HL-60 (cell line): Measurements from ENCODE around the gene EPHA6.

Experiments used
- DNase-seq, 2 experiments: peaks; one replicate each; pipeline ENCODE4 v3.0.0-alpha.2; 2010 to 2020; ENCODE audit warnings: low read depth in 1 of 2, low spot score in 1 of 2
- H3K27ac ChIP-seq: fragments of 250-450 bp; sonication (Bioruptor Pico); replicated peaks from 2 replicates; pipeline ENCODE4 v1.5.1; 2020; ENCODE audit warnings: mild to moderate bottlenecking, moderate library complexity
- H3K27me3 ChIP-seq: fragments of 250-450 bp; sonication (Bioruptor Pico); 2 replicates; pipeline ENCODE4 v1.5.1; 2021; ENCODE audit warnings: mild to moderate bottlenecking, moderate library complexity; ENCODE audit not compliant: insufficient read depth, poor library complexity, severe bottlenecking
- H3K4me3 ChIP-seq: replicated peaks from 2 replicates; pipeline ENCODE4 v1.5.1; 2011; ENCODE audit warnings: mild to moderate bottlenecking, control low read depth, low read length; ENCODE audit not compliant: insufficient read depth
- CTCF ChIP-seq: IDR thresholded peaks from one replicate; pipeline ENCODE4 v1.5.1; 2011; ENCODE audit warnings: low read length, control low read depth, inconsistent platforms; ENCODE audit not compliant: insufficient read depth
- GABPA ChIP-seq: IDR thresholded peaks from 2 replicates; pipeline ENCODE4 v1.6.1; 2012; ENCODE audit warnings: low read depth
- POLR2AphosphoS5 ChIP-seq: IDR thresholded peaks from 2 replicates; pipeline ENCODE4 v1.6.1; 2012; ENCODE audit warnings: low read depth
- SPI1 ChIP-seq: IDR thresholded peaks from 2 replicates; pipeline ENCODE4 v1.6.1; 2012; ENCODE audit warnings: low read depth, mild to moderate bottlenecking, borderline replicate concordance
- TF ChIP-seq, protein P1 (sequence below): IDR thresholded peaks from 2 replicates; pipeline ENCODE4 v1.6.1; 2012; ENCODE audit warnings: low read depth; ENCODE audit not compliant: insufficient replicate concordance

EPHA6 gene

DNA sequence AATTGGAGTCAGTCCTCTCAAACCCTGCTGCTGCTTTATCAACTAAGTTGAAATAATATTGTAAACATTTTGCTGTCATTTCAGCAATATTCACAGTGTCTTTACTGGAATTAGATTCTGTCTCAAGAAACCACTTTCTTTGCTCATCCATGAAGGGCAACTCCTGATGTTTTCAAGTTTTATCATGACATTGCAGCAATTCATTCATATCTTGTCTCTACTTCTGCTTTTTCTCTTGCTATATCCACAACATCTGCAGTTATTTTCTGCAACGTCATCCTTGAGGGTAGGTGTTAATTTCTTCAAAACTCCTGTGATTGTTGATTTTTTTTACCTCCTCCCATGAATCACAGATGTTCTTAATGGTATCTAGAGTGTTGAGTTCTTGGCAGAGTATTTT lies 181.6 kb downstream of the EPHA6 start:
- H3K4me3 ChIP-seq: no peak overlapping the region
- no peak for DNase-seq
- no peaks in the 10 kb centered on the region for H3K27me3 ChIP-seq
- no peak overlapping the region for H3K27ac ChIP-seq
- no peak for TF ChIP-seq CTCF
- no peak for TF ChIP-seq SPI1
- TF ChIP-seq POLR2AphosphoS5: no peak
- TF ChIP-seq, protein P1, sequence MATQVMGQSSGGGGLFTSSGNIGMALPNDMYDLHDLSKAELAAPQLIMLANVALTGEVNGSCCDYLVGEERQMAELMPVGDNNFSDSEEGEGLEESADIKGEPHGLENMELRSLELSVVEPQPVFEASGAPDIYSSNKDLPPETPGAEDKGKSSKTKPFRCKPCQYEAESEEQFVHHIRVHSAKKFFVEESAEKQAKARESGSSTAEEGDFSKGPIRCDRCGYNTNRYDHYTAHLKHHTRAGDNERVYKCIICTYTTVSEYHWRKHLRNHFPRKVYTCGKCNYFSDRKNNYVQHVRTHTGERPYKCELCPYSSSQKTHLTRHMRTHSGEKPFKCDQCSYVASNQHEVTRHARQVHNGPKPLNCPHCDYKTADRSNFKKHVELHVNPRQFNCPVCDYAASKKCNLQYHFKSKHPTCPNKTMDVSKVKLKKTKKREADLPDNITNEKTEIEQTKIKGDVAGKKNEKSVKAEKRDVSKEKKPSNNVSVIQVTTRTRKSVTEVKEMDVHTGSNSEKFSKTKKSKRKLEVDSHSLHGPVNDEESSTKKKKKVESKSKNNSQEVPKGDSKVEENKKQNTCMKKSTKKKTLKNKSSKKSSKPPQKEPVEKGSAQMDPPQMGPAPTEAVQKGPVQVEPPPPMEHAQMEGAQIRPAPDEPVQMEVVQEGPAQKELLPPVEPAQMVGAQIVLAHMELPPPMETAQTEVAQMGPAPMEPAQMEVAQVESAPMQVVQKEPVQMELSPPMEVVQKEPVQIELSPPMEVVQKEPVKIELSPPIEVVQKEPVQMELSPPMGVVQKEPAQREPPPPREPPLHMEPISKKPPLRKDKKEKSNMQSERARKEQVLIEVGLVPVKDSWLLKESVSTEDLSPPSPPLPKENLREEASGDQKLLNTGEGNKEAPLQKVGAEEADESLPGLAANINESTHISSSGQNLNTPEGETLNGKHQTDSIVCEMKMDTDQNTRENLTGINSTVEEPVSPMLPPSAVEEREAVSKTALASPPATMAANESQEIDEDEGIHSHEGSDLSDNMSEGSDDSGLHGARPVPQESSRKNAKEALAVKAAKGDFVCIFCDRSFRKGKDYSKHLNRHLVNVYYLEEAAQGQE: no peak
- TF ChIP-seq GABPA: no peak

GRCh38 chr3:97001611-97002010 lies 187.2 kb downstream of the EPHA6 start:
- Histone ChIP-seq H3K4me3 (no peak overlapping the region), H3K27me3 (no peaks in the 10 kb centered on the region), H3K27ac (no peak overlapping the region)
- DNase-seq: no peak
- TF ChIP-seq POLR2AphosphoS5 (no peak), GABPA (no peak), CTCF (no peak)

DNA sequence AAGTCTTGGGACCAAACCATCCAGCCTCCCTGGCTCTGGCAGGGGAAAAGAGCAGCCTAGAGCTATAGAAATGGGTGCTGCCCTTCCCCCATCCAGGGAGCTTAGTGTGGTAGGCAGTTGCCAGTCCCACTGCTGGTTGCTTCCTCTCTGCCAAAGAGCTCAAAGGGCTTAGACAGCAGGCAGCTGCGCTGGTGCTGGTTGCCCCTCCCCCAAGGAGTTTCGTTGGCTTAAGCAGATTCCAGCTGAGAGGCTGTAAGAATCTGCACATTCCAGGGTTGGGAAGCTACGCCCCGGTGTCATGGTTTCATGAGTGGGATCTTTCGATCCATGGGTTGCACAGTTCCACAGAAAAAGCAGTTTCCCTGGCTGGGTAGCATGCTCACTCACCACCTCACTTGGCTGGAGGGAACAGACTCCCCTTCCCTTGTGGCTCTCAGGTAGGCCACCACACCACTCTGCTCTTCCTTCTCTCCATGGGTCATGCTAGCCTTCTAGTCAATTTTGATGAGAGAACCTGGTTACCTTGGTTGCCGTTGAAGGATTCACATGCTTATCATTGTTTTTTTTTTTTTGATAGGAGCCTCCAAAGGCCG lies 195.1 kb downstream of the EPHA6 start:
- Histone ChIP-seq H3K4me3 (no peak overlapping the region), H3K27ac (no peak overlapping the region), H3K27me3 (no peaks in the 10 kb centered on the region)
- TF ChIP-seq GABPA (no peak), SPI1 (no peak), CTCF (no peak), POLR2AphosphoS5 (no peak)
- TF ChIP-seq, protein P1: no peak
- DNase-seq: no peak
